ENCODE results near the gene PTPRQ.

GRCh38 chr12:80509781-80510556 is 65.9 kb downstream of the PTPRQ start:
- no peak for TF ChIP-seq CTCF (IDR thresholded peaks at IDR 0.05 in 8 of 11, conservative IDR thresholded peaks at IDR 0.05 in 3 of 11)
- no peak for TF ChIP-seq POLR2A (IDR thresholded peaks at IDR 0.05)
- TF ChIP-seq POLR2AphosphoS5 (IDR thresholded peaks at IDR 0.05) = no peak

All from spleen (tissue), 7 donors.